Glutamatergic neuron (in vitro differentiated cells): ENCODE results near the gene SMURF1. TPM values are rescaled to one million over a fixed set of nuclear protein-coding genes. Genes with fewer than 3 reads are reported as not detected.

Source experiments
- DNase-seq: peaks from one replicate; pipeline ENCODE4 v3.0.0; 2022
- H3K27ac Mint-ChIP-seq: one replicate; pipeline ENCODE4 v1.8.0; 2020; ENCODE audit warnings: mild to moderate bottlenecking, mixed read lengths, inconsistent platforms; ENCODE audit not compliant: unreplicated experiment
- H3K27me3 Mint-ChIP-seq: one replicate; pipeline ENCODE4 v1.8.0; 2020; ENCODE audit warnings: mild to moderate bottlenecking, moderate library complexity, mixed read lengths, inconsistent platforms; ENCODE audit not compliant: unreplicated experiment
- H3K36me3 Mint-ChIP-seq: one replicate; pipeline ENCODE4 v1.8.0; 2020; ENCODE audit warnings: mild to moderate bottlenecking, mixed read lengths, inconsistent platforms; ENCODE audit not compliant: unreplicated experiment
- H3K4me1 Mint-ChIP-seq: one replicate; pipeline ENCODE4 v1.8.0; 2020; ENCODE audit warnings: mild to moderate bottlenecking, low read depth, mixed read lengths, inconsistent platforms; ENCODE audit not compliant: unreplicated experiment
- H3K4me3 Mint-ChIP-seq: one replicate; pipeline ENCODE4 v1.8.0; 2020; ENCODE audit warnings: mild to moderate bottlenecking, mixed read lengths, inconsistent platforms; ENCODE audit not compliant: unreplicated experiment
- H3K9me3 Mint-ChIP-seq: one replicate; pipeline ENCODE4 v1.8.0; 2020; ENCODE audit warnings: mild to moderate bottlenecking, moderate library complexity, mixed read lengths, inconsistent platforms; ENCODE audit not compliant: unreplicated experiment
- CTCF ChIP-seq: fragments of 200-600 bp; sonication (generic); IDR thresholded peaks from one replicate; pipeline ENCODE4 v1.5.0; 2021; ENCODE audit not compliant: partially characterized antibody, unreplicated experiment
- total RNA-seq: library from RNA; stranded (reverse); fragmentation: NEBNext Ultra II Directional; extraction: Animal tissue kit (Norgen Biotek cat#: 25700); gene quantifications from one replicate; pipeline ENCODE4 v1.2.1, GENCODE V29; 2021; ENCODE audit not compliant: unreplicated experiment

Gene SMURF1
- total RNA-seq, 1 donor from 2014 or later: 23.1 TPM

- H3K27ac Mint-ChIP-seq: no peak overlapping the region
- H3K27me3 Mint-ChIP-seq: no peaks in the 10 kb centered on the region
- DNase-seq: no peak
- H3K9me3 Mint-ChIP-seq: peaks cover 2% of the 10 kb centered on the region
- peaks cover 11% of the 10 kb centered on the region for H3K4me1 Mint-ChIP-seq
- H3K4me3 Mint-ChIP-seq: no peak overlapping the region
- H3K36me3 Mint-ChIP-seq: peaks cover 7% of the 10 kb centered on the region
- TF ChIP-seq CTCF: no peak
Measured at GRCh38 chr7:99122762-99123161, 21.1 kb downstream of the SMURF1 start.

- H3K9me3 Mint-ChIP-seq: peaks cover 4% of the 10 kb centered on the region
- H3K4me1 Mint-ChIP-seq: peaks cover 5% of the 10 kb centered on the region
- H3K36me3 Mint-ChIP-seq: peaks cover 11% of the 10 kb centered on the region
- DNase-seq: no peak
- no peaks in the 10 kb centered on the region for H3K27me3 Mint-ChIP-seq
- no peak overlapping the region for H3K4me3 Mint-ChIP-seq
- no peak for TF ChIP-seq CTCF
- no peak overlapping the region for H3K27ac Mint-ChIP-seq
Measured at GRCh38 chr7:99121496-99122021, 22.3 kb downstream of the SMURF1 start.

- Mint-ChIP-seq H3K4me3 (no peak overlapping the region), H3K27me3 (no peaks in the 10 kb centered on the region), H3K27ac (no peak overlapping the region), H3K4me1 (peaks cover 5% of the 10 kb centered on the region), H3K9me3 (peaks cover 4% of the 10 kb centered on the region), H3K36me3 (peaks cover 14% of the 10 kb centered on the region)
- DNase-seq: no peak
- TF ChIP-seq CTCF: no peak
Measured at GRCh38 chr7:99120916-99121315, 23.0 kb downstream of the SMURF1 start.

- TF ChIP-seq CTCF: no peak
- no peak for DNase-seq
- peaks cover 14% of the 10 kb centered on the region for H3K36me3 Mint-ChIP-seq
- H3K27ac Mint-ChIP-seq: no peak overlapping the region
- H3K27me3 Mint-ChIP-seq: no peaks in the 10 kb centered on the region
- H3K4me3 Mint-ChIP-seq: no peak overlapping the region
- peaks cover 4% of the 10 kb centered on the region for H3K9me3 Mint-ChIP-seq
- peaks cover 5% of the 10 kb centered on the region for H3K4me1 Mint-ChIP-seq
Measured at GRCh38 chr7:99120501-99120900, 23.4 kb downstream of the SMURF1 start.

- peaks cover 5% of the 10 kb centered on the region for H3K4me1 Mint-ChIP-seq
- DNase-seq: no peak
- no peak overlapping the region for H3K27ac Mint-ChIP-seq
- H3K4me3 Mint-ChIP-seq: no peak overlapping the region
- H3K27me3 Mint-ChIP-seq: no peaks in the 10 kb centered on the region
- TF ChIP-seq CTCF: no peak
- peaks cover 17% of the 10 kb centered on the region for H3K36me3 Mint-ChIP-seq
- H3K9me3 Mint-ChIP-seq: peaks cover 8% of the 10 kb centered on the region
Measured at GRCh38 chr7:99118077-99118476, 25.8 kb downstream of the SMURF1 start.
